WTC11 (cell line): Measurements from ENCODE around the gene ATP5F1D. TPM values are rescaled to one million over a fixed set of nuclear protein-coding genes. Genes with fewer than 3 reads are reported as not detected.

Experiments
- ATAC-seq: fragments of 200-7000 bp; cut with Tn5 transposase; 2 replicates; pipeline ENCODE4 v1.10.0; 2021; ENCODE audit warnings: mild to moderate bottlenecking, moderate library complexity
- CTCF ChIA-PET: fragments of 300-600 bp; sonication (Branson Sonifier 250); formaldehyde crosslinking; loops from one replicate; lab custom pipeline; 2021; ENCODE audit warnings: antibody characterized with exemption; lab: Charles Lee
- POLR2A ChIA-PET: fragments of 350-600 bp; sonication (Branson Sonifier 250); formaldehyde crosslinking; loops from one replicate; lab custom pipeline; 2021; ENCODE audit warnings: antibody characterized with exemption; lab: Charles Lee
- DNase-seq: peaks from one replicate; pipeline ENCODE4 v3.0.0; 2021; ENCODE audit warnings: low spot score
- H3K27ac Mint-ChIP-seq: 2 replicates; pipeline ENCODE4 v1.8.0; 2021; ENCODE audit warnings: mixed read lengths
- H3K27me3 Mint-ChIP-seq: 2 replicates; pipeline ENCODE4 v1.8.0; 2021; ENCODE audit warnings: low read depth, mild to moderate bottlenecking, moderate library complexity, mixed read lengths
- H3K36me3 Mint-ChIP-seq: 2 replicates; pipeline ENCODE4 v1.8.0; 2021; ENCODE audit warnings: mixed read lengths
- H3K4me1 Mint-ChIP-seq: 2 replicates; pipeline ENCODE4 v1.8.0; 2022; ENCODE audit warnings: mixed read lengths
- H3K4me3 Mint-ChIP-seq: 2 replicates; pipeline ENCODE4 v1.8.0; 2021; ENCODE audit warnings: mild to moderate bottlenecking, moderate library complexity, mixed read lengths
- H3K9me3 Mint-ChIP-seq: 2 replicates; pipeline ENCODE4 v1.8.0; 2021; ENCODE audit warnings: mixed read lengths
- FOXK1 ChIP-seq: sonication (generic); formaldehyde crosslinking; IDR thresholded peaks from 2 replicates; pipeline ENCODE4 v1.8.0; 2022; ENCODE audit warnings: mild to moderate bottlenecking, moderate library complexity, missing genetic modification reagents
- FOXP1 ChIP-seq: sonication (generic); formaldehyde crosslinking; IDR thresholded peaks from 2 replicates; pipeline ENCODE4 v1.8.0; 2022; ENCODE audit warnings: missing genetic modification reagents, mild to moderate bottlenecking, moderate library complexity, borderline replicate concordance
- GABPB1 ChIP-seq: sonication (generic); formaldehyde crosslinking; IDR thresholded peaks from 2 replicates; pipeline ENCODE4 v1.8.1; 2023; ENCODE audit warnings: mild to moderate bottlenecking, missing genetic modification reagents
- KAT7 ChIP-seq: sonication (generic); formaldehyde crosslinking; IDR thresholded peaks from 2 replicates; pipeline ENCODE4 v1.8.1; 2023; ENCODE audit warnings: missing genetic modification reagents, mild to moderate bottlenecking, borderline replicate concordance
- MXD4 ChIP-seq: fragments of 250-450 bp; sonication (Bioruptor Pico); IDR thresholded peaks from 2 replicates; pipeline ENCODE4 v1.8.0; 2021; ENCODE audit warnings: mild to moderate bottlenecking, moderate library complexity, borderline replicate concordance
- TEAD1 ChIP-seq: sonication (generic); formaldehyde crosslinking; IDR thresholded peaks from 2 replicates; pipeline ENCODE4 v1.8.0; 2022; ENCODE audit warnings: mild to moderate bottlenecking, missing genetic modification reagents
- TEAD4 ChIP-seq: sonication (generic); formaldehyde crosslinking; IDR thresholded peaks from 2 replicates; pipeline ENCODE4 v1.8.0; 2022; ENCODE audit warnings: mild to moderate bottlenecking, missing genetic modification reagents
- ZNF232 ChIP-seq: sonication (generic); formaldehyde crosslinking; IDR thresholded peaks from 2 replicates; pipeline ENCODE4 v1.8.0; 2022; ENCODE audit warnings: mild to moderate bottlenecking, missing genetic modification reagents
- total RNA-seq: library from RNA; stranded (reverse); gene quantifications from 3 replicates; pipeline ENCODE4 v1.2.3, GENCODE V29; 2021
- TF ChIP-seq, protein P1 (sequence below): sonication (generic); formaldehyde crosslinking; IDR thresholded peaks from 2 replicates; pipeline ENCODE4 v1.8.0; 2022; ENCODE audit warnings: mild to moderate bottlenecking, missing genetic modification reagents
- TF ChIP-seq, protein P2 (sequence below): sonication (generic); formaldehyde crosslinking; conservative IDR thresholded peaks from 2 replicates; pipeline ENCODE4 v1.8.1; 2023; ENCODE audit warnings: mild to moderate bottlenecking, low read depth, missing genetic modification reagents, moderate library complexity
- TF ChIP-seq, protein P3 (sequence below): sonication (generic); formaldehyde crosslinking; IDR thresholded peaks from 2 replicates; pipeline ENCODE4 v1.8.1; 2022; ENCODE audit warnings: low read depth, mild to moderate bottlenecking, moderate library complexity, missing genetic modification reagents, borderline replicate concordance
- TF ChIP-seq, protein P4 (sequence below): fragments of 250-450 bp; sonication (Bioruptor Pico); IDR thresholded peaks from 2 replicates; pipeline ENCODE4 v1.9.0; 2021; ENCODE audit warnings: mild to moderate bottlenecking
- TF ChIP-seq, protein P5 (sequence below): fragments of 200-600 bp; IDR thresholded peaks from 2 replicates; pipeline ENCODE4 v1.8.0; 2022; ENCODE audit warnings: antibody characterized with exemption
- TF ChIP-seq, protein P6 (sequence below): sonication (generic); formaldehyde crosslinking; IDR thresholded peaks from 2 replicates; pipeline ENCODE4 v1.8.0; 2022; ENCODE audit warnings: missing genetic modification reagents
- TF ChIP-seq, protein P7 (sequence below): sonication (generic); formaldehyde crosslinking; IDR thresholded peaks from 2 replicates; pipeline ENCODE4 v1.8.1; 2023; ENCODE audit warnings: mild to moderate bottlenecking, missing genetic modification reagents, moderate library complexity
- TF ChIP-seq, protein P8 (sequence below): sonication (generic); formaldehyde crosslinking; IDR thresholded peaks from 2 replicates; pipeline ENCODE4 v1.8.1; 2022; ENCODE audit warnings: missing genetic modification reagents, borderline replicate concordance
- TF ChIP-seq, protein P9 (sequence below): sonication (generic); formaldehyde crosslinking; IDR thresholded peaks from 2 replicates; pipeline ENCODE4 v1.8.1; 2022; ENCODE audit warnings: low read depth, missing genetic modification reagents, borderline replicate concordance
- TF ChIP-seq, protein P10 (sequence below): sonication (generic); formaldehyde crosslinking; IDR thresholded peaks from 2 replicates; pipeline ENCODE4 v1.8.0; 2023; ENCODE audit warnings: missing genetic modification reagents

Gene ATP5F1D
- total RNA-seq, 1 experiment from 2014 or later: 277 TPM

DNA sequence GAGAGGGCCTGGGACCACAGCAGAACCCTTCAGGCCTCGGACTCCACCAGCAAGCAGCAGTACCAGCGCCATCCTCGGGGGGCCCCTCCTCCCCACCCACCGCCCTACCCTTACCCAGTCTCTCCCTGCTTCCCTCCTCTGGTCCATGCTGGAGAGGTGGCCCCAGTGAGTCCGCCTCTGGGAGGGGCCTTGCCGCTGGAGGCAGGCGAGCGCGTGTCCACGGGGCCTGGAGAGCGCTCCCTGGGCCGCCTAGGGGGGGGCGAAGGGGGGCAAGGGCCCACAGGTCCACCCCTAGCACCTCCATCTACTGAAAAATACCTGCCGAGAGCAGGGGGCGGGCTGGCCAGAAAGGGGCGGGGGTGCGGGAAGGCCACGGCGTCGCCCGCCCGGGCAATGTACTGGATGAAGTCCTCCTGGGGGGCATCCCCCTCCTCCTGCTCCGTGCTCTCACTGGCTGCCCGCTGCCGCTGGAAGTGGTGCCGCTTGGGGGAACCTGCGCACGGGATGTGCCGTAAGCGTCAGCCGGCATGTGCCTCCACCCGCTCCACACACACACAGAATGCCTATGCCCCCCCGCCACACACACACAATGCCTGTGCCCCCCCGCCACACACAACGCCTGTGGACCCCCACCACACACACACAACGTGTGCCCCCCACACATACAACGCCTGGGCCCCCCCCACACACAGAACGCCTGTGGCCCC is 10.6 kb upstream of the ATP5F1D start:
- Mint-ChIP-seq H3K27me3 (no peaks in the 10 kb centered on the region), H3K36me3 (no peaks in the 10 kb centered on the region), H3K27ac (no peak overlapping the region), H3K9me3 (no peaks in the 10 kb centered on the region), H3K4me1 (no peaks in the 10 kb centered on the region), H3K4me3 (no peak overlapping the region)
- ATAC-seq: peak; percentile 62
- POLR2A ChIA-PET: no interaction called here
- no peak for DNase-seq
- CTCF ChIA-PET: interaction anchor here (0.6 to 1.4 kb wide), 4 partner anchors 10 to 186 kb away, joined by 3 to 10 read pairs (median 4); no protein-coding TSS in a partner anchor
- TF ChIP-seq, protein P1, sequence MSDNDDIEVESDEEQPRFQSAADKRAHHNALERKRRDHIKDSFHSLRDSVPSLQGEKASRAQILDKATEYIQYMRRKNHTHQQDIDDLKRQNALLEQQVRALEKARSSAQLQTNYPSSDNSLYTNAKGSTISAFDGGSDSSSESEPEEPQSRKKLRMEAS (CRISPR knock-in tag): no peak
- TF ChIP-seq TEAD4 (CRISPR knock-in tag) (no peak), FOXK1 (CRISPR knock-in tag) (no peak), KAT7 (CRISPR knock-in tag) (no peak), ZNF232 (CRISPR knock-in tag) (no peak), GABPB1 (CRISPR knock-in tag) (no peak), FOXP1 (no peak), TEAD1 (no peak), MXD4 (no peak)
- TF ChIP-seq, protein P2, sequence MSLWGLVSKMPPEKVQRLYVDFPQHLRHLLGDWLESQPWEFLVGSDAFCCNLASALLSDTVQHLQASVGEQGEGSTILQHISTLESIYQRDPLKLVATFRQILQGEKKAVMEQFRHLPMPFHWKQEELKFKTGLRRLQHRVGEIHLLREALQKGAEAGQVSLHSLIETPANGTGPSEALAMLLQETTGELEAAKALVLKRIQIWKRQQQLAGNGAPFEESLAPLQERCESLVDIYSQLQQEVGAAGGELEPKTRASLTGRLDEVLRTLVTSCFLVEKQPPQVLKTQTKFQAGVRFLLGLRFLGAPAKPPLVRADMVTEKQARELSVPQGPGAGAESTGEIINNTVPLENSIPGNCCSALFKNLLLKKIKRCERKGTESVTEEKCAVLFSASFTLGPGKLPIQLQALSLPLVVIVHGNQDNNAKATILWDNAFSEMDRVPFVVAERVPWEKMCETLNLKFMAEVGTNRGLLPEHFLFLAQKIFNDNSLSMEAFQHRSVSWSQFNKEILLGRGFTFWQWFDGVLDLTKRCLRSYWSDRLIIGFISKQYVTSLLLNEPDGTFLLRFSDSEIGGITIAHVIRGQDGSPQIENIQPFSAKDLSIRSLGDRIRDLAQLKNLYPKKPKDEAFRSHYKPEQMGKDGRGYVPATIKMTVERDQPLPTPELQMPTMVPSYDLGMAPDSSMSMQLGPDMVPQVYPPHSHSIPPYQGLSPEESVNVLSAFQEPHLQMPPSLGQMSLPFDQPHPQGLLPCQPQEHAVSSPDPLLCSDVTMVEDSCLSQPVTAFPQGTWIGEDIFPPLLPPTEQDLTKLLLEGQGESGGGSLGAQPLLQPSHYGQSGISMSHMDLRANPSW (CRISPR knock-in tag): no peak
- TF ChIP-seq, protein P3, sequence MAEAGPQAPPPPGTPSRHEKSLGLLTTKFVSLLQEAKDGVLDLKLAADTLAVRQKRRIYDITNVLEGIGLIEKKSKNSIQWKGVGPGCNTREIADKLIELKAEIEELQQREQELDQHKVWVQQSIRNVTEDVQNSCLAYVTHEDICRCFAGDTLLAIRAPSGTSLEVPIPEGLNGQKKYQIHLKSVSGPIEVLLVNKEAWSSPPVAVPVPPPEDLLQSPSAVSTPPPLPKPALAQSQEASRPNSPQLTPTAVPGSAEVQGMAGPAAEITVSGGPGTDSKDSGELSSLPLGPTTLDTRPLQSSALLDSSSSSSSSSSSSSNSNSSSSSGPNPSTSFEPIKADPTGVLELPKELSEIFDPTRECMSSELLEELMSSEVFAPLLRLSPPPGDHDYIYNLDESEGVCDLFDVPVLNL (CRISPR knock-in tag): no peak
- TF ChIP-seq, protein P4, sequence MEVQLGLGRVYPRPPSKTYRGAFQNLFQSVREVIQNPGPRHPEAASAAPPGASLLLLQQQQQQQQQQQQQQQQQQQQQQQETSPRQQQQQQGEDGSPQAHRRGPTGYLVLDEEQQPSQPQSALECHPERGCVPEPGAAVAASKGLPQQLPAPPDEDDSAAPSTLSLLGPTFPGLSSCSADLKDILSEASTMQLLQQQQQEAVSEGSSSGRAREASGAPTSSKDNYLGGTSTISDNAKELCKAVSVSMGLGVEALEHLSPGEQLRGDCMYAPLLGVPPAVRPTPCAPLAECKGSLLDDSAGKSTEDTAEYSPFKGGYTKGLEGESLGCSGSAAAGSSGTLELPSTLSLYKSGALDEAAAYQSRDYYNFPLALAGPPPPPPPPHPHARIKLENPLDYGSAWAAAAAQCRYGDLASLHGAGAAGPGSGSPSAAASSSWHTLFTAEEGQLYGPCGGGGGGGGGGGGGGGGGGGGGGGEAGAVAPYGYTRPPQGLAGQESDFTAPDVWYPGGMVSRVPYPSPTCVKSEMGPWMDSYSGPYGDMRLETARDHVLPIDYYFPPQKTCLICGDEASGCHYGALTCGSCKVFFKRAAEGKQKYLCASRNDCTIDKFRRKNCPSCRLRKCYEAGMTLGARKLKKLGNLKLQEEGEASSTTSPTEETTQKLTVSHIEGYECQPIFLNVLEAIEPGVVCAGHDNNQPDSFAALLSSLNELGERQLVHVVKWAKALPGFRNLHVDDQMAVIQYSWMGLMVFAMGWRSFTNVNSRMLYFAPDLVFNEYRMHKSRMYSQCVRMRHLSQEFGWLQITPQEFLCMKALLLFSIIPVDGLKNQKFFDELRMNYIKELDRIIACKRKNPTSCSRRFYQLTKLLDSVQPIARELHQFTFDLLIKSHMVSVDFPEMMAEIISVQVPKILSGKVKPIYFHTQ: no peak
- TF ChIP-seq, protein P5, sequence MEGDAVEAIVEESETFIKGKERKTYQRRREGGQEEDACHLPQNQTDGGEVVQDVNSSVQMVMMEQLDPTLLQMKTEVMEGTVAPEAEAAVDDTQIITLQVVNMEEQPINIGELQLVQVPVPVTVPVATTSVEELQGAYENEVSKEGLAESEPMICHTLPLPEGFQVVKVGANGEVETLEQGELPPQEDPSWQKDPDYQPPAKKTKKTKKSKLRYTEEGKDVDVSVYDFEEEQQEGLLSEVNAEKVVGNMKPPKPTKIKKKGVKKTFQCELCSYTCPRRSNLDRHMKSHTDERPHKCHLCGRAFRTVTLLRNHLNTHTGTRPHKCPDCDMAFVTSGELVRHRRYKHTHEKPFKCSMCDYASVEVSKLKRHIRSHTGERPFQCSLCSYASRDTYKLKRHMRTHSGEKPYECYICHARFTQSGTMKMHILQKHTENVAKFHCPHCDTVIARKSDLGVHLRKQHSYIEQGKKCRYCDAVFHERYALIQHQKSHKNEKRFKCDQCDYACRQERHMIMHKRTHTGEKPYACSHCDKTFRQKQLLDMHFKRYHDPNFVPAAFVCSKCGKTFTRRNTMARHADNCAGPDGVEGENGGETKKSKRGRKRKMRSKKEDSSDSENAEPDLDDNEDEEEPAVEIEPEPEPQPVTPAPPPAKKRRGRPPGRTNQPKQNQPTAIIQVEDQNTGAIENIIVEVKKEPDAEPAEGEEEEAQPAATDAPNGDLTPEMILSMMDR: no peak
- TF ChIP-seq, protein P6, sequence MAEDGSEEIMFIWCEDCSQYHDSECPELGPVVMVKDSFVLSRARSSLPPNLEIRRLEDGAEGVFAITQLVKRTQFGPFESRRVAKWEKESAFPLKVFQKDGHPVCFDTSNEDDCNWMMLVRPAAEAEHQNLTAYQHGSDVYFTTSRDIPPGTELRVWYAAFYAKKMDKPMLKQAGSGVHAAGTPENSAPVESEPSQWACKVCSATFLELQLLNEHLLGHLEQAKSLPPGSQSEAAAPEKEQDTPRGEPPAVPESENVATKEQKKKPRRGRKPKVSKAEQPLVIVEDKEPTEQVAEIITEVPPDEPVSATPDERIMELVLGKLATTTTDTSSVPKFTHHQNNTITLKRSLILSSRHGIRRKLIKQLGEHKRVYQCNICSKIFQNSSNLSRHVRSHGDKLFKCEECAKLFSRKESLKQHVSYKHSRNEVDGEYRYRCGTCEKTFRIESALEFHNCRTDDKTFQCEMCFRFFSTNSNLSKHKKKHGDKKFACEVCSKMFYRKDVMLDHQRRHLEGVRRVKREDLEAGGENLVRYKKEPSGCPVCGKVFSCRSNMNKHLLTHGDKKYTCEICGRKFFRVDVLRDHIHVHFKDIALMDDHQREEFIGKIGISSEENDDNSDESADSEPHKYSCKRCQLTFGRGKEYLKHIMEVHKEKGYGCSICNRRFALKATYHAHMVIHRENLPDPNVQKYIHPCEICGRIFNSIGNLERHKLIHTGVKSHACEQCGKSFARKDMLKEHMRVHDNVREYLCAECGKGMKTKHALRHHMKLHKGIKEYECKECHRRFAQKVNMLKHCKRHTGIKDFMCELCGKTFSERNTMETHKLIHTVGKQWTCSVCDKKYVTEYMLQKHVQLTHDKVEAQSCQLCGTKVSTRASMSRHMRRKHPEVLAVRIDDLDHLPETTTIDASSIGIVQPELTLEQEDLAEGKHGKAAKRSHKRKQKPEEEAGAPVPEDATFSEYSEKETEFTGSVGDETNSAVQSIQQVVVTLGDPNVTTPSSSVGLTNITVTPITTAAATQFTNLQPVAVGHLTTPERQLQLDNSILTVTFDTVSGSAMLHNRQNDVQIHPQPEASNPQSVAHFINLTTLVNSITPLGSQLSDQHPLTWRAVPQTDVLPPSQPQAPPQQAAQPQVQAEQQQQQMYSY (CRISPR knock-in tag): no peak
- TF ChIP-seq, protein P7, sequence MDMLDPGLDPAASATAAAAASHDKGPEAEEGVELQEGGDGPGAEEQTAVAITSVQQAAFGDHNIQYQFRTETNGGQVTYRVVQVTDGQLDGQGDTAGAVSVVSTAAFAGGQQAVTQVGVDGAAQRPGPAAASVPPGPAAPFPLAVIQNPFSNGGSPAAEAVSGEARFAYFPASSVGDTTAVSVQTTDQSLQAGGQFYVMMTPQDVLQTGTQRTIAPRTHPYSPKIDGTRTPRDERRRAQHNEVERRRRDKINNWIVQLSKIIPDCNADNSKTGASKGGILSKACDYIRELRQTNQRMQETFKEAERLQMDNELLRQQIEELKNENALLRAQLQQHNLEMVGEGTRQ (CRISPR knock-in tag): no peak
- TF ChIP-seq, protein P8, sequence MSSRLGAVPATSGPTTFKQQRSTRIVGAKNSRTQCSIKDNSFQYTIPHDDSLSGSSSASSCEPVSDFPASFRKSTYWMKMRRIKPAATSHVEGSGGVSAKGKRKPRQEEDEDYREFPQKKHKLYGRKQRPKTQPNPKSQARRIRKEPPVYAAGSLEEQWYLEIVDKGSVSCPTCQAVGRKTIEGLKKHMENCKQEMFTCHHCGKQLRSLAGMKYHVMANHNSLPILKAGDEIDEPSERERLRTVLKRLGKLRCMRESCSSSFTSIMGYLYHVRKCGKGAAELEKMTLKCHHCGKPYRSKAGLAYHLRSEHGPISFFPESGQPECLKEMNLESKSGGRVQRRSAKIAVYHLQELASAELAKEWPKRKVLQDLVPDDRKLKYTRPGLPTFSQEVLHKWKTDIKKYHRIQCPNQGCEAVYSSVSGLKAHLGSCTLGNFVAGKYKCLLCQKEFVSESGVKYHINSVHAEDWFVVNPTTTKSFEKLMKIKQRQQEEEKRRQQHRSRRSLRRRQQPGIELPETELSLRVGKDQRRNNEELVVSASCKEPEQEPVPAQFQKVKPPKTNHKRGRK (CRISPR knock-in tag): no peak
- TF ChIP-seq, protein P9, sequence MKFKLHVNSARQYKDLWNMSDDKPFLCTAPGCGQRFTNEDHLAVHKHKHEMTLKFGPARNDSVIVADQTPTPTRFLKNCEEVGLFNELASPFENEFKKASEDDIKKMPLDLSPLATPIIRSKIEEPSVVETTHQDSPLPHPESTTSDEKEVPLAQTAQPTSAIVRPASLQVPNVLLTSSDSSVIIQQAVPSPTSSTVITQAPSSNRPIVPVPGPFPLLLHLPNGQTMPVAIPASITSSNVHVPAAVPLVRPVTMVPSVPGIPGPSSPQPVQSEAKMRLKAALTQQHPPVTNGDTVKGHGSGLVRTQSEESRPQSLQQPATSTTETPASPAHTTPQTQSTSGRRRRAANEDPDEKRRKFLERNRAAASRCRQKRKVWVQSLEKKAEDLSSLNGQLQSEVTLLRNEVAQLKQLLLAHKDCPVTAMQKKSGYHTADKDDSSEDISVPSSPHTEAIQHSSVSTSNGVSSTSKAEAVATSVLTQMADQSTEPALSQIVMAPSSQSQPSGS: no peak
- TF ChIP-seq, protein P10, sequence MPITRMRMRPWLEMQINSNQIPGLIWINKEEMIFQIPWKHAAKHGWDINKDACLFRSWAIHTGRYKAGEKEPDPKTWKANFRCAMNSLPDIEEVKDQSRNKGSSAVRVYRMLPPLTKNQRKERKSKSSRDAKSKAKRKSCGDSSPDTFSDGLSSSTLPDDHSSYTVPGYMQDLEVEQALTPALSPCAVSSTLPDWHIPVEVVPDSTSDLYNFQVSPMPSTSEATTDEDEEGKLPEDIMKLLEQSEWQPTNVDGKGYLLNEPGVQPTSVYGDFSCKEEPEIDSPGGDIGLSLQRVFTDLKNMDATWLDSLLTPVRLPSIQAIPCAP: no peak
